ENCODE measurements around the gene NHEJ1.

NHEJ1 gene

DNA sequence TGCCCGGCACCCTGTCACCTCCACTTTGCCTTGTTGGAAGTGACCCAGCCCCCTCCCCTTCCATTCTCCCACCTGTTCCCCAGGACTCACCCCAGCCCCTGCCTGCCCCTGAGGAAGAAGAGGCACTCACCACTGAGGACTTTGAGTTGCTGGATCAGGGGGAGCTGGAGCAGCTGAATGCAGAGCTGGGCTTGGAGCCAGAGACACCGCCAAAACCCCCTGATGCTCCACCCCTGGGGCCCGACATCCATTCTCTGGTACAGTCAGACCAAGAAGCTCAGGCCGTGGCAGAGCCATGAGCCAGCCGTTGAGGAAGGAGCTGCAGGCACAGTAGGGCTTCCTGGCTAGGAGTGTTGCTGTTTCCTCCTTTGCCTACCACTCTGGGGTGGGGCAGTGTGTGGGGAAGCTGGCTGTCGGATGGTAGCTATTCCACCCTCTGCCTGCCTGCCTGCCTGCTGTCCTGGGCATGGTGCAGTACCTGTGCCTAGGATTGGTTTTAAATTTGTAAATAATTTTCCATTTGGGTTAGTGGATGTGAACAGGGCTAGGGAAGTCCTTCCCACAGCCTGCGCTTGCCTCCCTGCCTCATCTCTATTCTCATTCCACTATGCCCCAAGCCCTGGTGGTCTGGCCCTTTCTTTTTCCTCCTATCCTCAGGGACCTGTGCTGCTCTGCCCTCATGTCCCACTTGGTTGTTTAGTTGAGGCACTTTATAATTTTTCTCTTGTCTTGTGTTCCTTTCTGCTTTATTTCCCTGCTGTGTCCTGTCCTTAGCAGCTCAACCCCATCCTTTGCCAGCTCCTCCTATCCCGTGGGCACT, 21.9 kb upstream of the NHEJ1 start:
- no peak for DNase-seq

DNA sequence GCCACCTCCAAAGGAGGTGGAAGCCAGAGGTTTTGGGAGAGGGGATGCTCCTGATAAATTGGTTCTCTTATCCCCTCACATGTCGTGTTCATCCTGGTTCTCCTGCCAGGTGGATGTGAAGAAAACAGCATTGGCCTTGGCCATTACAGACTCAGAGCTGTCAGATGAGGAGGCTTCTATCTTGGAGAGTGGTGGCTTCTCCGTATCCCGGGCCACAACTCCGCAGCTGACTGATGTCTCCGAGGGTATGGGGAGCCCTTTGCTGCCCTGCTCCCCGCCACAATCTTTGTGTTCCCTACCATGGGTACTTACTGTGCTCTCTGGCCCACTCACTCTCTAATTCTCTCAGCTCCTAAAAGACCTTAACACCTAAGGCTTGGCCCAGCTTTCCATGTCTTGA, 20.9 kb upstream of the NHEJ1 start:
- no peak for DNase-seq

DNA sequence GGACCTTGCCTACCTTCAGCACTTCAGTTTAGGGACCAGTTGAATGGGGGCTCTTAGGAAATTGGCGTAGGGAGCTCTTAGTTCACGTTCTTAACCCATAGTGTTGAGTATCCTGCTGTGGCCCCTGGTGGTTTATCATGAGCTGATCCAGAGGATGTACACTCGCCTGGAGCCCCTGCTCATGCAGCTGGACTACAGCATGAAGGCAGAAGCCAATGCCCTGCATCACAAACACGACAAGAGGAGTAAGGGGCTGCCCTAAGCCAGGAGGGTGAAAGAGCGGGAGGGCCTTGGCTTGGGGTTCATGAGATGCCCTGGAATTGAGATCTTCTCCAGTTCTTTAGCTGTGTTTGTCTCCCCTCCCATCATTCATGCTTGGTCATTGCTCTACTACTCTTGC, 20.3 kb upstream of the NHEJ1 start:
- DNase-seq, result no peak

DNA sequence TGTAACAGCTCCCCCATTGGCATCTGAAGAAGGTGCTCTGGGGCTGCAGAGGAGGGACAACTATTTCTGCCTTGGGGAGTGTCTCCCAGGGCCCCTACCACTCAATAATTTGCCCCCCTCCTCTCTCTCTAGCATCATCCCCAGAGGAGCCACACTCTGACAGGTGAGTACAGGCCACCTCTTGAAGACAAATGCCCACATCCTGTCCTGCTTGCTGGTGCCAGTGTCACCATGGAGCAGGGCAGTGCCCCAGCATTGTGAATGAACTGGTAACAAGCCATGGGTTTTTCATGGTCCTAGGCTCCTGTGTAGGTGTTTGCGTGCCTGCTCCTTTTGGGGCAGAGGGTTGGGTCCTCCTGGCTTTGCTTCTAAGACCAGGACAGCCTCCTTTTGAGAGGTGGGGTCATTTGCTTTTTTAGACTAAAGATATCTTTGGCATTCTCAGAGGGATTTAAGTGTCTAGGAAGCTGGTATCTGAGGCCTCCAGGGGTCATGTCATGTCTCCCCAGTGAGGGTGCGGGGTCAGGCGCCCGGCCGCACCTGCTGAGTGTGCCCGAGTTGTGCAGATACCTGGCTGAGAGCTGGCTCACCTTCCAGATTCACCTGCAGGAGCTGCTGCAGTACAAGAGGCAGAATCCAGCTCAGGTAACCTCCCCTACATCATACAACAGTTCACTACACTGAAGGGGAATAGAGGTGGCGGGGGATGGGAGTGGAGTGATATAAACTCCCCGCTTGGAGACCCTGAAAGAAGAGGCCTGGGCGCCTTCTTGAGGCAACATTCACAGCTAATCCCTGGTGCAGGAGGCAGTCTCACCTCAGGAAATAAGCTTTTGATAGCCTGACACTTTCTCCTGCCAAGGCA, 19.2 kb upstream of the NHEJ1 start:
- no peak for DNase-seq

DNA sequence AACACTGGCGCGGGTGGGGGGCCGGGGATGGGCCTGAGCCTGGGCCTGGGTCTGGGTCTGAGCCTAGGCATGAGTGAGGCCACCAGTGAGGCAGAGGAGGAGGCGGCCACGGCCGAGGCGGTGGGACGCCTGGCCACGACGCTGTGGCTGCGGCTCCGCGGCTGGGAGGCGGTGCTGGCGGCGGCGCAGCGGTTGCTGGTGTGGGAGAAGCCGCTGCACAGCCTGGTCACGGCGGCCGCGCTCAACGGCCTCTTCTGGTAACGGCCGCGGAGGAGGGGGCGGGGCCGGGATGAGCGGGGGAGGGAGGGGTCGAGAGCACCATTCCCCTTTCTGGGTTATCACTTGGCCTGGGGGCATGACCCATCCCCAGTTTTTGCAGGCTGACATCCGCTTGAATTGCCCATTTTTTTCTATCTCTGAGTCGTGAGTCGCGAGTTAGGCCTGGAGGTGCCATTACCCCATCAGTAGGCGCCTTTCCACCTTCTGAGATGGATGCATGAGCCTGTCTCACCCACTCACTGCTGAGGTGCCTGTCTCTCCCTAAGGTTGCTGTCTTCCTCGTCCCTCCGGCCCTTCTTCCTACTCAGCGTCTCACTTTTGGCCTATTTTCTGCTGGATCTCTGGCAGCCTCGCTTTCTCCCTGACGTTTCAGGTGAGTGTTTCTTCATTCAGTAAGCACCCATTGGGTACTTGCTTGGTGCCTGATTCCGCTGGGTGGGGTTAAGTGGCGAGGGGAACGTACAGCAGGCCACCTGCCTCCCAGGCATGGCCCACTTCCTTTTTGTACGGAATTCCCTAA, 18.0 kb upstream of the NHEJ1 start:
- no peak for DNase-seq

DNA sequence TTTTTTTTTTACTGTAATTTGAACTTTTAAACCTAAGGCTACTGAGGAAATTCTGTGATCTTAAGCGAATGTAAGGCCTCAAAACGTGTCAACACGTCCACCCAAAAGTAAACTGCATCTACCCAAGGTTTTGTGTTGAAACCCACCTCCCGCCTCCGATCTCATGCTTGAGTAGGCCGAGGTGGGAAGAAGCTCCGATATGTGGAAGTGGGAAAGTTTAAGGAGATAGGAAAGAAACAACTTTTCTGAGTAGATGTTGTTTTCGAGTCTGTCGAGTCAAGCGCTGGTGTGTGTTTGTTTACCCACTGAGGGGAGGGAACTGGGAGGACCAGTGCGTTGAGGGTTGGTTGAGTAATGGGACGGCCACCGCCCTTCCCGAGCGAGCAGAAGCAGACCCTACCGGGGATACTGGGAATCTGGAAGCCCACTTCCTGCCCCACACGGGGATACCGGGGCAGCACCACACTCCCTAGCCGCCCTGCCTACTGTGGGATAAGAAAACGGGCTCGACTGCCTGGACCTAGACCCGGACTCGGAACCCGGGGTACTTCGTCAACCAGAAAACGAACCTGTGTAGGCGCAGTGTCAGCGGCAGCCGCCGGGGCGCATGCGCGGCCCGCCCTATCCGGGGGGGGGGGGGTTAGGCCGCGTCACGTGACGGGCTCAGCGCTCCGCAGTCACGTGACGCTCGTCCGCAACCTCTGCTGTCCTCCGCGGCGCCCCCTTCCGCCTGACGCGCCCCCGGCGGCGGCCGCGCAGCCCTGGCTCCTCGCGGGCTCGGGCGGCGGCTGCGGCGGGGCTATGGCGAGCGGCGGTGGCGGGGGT, 17.1 kb upstream of the NHEJ1 start, which contains the start of gene RETREG2:
Gene RETREG2 (plus strand): TSS at position 724 of the 825 bp plus-strand sequence. CDS start 78 bp downstream, at position 802.
- peak; percentile 77 for DNase-seq

DNA sequence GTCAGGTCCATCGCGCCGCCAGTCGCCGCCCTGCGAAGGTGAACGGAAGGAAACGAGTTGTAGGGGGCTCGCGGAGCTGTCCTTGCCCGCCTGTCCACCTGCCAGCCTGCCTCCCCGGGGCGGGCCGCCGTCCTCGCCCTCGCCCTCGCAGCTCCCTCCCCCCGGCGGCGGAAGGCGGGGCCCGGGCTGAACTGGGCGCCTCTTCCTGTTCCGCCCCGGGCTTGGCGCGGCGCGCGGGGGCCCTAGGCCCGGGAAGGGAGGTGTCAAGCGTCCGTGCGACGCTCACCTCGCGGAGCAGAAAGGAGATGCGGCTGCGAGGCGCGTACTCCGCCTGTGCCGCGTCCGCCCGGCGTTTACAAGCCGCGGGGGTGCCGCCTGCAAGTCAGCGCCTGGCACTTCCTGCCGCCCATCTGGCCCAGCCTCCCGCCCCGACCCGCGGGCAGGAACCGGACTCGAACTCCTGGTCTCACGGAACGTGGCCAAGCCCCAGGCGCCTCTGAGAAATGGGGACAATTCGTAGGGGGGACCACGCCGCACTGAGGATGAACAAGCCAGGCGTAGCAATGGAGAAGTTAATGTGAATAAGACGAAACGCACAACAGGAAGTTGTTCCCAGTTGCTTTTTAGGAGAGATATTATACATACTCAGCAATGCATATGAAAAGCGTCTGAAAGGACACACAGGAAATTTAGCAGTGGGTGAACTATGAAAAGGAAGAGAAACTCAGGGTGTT, 16.4 kb upstream of the NHEJ1 start, which contains the start of gene CNPPD1:
Gene CNPPD1 (minus strand): TSS at position 108 of the 734 bp plus-strand sequence. CDS start 97 bp downstream, at position 11.
- DNase-seq, result peak; percentile 85

DNA sequence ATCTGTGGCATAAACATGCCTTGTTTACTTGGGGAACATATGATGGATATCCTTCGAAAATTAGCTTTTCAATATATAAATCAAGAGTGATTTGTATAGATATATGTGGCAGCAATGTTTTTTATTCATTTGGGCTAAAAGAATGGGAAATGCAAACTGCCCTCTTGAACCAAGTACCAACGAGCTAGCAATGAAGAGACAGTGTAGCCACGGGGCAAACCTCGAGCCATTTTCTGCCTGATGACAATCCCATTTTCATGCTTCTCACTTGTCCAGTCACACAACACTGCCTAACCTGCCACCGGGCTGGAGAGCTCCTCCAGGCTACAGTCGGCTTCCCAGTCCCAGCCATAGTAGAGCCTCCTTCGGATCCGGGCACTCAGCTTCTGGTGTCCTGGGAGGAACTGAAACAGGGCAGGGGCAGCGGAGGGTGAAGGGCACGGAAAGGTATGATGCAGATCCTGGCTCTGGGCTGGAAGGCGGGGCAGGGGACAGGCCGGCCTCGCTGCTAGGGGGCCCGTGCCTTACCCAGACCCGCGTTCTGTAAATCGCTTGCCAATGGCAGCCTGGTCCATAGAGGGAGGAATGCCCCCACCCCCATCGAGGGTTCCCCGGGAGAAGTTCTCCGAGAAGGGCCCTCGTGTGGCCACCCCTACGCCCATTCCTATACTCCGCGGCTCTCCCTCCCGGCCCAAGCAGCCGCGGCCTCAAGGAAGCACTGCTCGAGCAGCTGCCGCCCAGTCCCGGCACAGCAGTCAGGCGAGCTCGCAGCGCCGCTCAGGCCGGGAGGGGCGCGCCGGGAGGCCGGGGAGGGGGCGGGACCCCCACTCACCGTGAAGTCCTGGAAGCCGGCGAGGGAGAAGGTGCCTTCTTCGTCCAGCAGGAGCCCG, 15.6 kb upstream of the NHEJ1 start:
- peak; percentile 4 for DNase-seq

DNA sequence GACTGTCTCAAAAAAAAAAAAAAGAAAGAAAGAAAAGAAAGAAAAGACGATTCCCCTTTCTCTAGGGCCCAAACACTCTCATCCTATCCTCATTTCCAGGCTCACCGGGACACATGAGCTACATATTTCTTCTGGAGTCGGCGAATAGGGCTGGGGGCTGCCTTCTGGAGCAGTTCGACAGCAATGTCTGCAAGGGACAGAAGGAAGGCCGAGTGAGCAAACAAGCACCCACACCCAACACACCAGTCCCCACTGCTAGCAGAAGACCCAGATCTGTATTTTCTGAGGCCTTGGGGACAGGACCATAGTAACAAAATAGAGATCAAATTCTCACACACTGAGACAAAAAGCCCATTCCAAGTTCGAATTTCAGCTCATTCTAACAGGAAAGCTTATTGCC, 14.9 kb upstream of the NHEJ1 start:
- no peak for DNase-seq

DNA sequence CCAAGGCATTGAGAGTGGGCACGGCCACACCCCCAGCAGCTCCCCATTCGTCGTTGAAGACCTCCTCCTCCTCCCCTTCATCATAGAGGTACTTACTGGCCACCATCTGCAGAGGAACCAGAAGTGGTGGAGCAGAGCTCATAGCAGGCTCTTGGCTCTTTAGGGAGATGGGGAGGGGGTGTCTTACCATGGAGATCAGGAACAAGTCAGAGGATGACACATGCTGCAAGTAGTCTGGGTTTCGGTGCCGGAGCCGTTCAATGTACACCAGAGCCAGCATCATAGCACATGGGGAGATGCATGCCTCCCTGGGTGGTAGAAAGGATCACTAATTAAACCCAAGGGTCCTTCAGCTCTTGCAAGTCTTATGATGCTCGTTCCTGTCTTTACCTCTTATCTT, 14.2 kb upstream of the NHEJ1 start:
- no peak for DNase-seq

DNA sequence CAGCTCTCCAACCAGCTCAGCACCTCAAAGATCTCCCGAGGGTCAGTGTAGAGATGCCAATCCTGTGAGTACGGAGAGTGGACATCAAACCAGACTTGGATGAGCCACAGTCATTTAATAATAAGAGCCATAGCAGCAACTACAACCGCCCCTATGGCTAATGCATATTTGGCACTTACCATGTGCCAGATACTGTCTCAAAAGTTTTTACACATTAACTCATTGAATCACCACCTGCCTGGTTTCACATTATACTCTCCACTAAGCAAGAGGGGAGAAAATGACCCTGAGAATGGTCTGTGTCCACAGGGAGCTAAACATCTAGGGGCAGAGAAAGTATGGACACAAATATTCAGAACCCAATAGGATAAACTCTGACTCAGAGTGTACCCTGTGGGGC, 13.5 kb upstream of the NHEJ1 start:
- no peak for DNase-seq

DNA sequence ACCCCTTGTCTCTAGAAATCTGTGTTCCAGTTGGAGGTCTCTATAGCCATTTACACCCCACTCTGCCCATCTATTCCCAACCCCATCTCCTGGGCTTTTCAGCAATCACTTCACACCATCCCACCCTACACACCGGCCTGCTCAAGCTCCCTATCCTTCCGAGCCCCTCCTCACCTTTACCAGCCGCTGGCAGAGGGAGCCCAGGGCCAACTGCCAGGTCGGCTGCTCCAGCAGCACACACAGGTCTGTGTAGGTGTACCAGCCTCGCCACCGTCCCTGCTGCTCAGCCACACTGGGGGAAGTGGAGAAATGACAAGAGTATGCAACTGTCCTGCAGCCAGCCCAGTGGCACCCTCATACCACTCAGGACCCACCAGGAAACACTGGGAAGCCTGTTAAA, 12.6 kb upstream of the NHEJ1 start:
- no peak for DNase-seq

DNA sequence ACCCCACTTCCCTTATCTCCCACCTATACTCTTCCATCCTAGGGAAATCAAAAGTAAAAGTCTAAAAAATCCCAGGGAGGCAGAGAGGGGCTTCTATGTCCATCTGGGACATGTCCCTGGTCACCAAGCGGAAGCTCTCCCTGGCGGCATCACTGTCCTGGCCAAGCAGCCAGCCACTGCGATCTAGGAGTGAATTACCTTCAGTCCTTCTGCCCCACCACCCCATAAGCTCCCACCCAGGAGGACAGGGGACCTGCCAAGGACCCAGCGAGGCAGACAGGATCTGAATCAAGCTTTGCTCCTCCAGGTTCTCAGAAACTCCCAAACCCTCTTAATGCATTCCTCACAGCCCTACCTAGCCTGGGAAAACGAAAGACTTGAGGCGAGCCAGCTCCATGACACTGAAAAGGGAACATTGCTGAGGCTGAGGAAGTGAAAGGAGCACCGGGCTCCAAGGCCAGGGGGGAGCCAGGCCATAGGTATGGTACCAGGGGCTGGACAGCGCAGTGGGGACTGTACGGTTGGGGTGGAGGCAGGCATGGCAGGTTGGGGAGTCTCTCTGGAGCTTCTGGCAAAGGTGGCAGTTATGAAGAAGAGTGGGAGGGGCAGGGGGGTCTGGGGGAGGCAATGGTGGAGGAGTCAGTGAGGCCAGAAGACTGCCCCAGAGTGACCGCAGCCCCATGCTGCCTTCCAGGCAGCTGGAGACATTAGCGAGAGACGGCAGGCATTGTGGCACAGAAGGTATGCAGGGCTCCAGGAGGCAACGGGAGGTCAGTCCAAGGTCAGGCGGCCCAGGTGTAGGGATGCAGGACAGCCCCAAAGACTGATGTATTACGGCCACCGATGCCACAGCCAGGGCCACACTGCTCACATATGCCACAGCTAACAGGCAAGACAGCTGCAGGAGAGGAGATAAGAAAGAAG, 11.9 kb upstream of the NHEJ1 start:
- no peak for DNase-seq

DNA sequence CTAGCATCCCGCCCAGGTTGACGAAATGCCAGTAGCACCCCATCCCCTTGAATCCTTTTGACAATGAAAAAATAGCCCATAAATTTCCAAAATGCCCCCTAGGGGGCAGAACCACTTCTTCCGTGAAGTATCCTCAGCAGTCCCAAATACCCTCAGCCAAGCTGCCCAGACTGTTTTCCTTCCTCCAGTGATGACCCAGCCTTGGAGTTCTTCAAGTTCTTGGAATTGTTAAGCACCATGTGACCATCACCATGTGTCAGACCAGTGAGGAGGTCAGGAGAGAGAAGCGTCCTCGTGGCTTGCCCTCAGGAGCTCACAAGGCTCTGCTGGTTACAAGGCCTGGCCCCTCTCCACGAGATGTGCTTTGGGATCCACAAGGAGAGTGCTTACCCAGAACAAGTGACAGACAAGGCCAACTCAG, 10.6 kb upstream of the NHEJ1 start:
- DNase-seq, result peak; percentile 8

DNA sequence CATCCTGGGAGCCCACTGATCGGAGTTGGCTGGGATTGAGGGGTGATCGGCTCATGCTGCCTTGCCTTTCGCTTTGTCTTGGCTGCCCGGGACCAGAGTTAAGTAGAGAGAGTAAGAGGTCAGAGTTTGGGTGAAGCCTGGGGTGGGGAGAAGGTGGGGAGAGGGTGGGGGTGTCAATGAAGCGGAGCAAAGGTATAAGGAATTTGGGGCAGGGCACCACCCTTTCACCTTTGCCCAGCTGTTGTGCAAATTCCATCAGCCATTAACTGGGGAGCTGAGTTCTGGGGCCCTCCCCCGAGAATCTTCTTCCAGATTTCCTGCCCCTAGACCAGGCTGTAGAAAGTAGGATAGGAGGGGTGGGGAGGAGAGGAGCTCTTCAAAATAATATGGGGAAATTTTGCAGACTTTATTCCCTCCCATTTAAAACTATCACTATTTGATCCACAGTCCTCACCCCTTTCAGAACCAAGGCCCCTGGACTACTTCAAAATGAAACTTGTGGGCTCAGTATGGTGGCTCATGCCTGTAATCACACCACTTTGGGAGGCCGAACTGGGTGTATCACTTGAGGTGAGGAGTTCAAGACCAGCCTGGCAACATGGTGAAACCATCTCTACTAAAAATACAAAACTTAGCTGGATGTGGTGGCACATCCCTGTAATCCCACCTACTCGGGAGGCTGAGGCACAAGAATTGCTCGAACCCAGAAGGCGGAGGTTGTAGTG, 9.5 kb upstream of the NHEJ1 start, which contains the start of gene SLC23A3:
Gene SLC23A3 (minus strand): TSS at position 100 of the 725 bp plus-strand sequence. CDS start 45 bp downstream, at position 55.
- no peak for DNase-seq

DNA sequence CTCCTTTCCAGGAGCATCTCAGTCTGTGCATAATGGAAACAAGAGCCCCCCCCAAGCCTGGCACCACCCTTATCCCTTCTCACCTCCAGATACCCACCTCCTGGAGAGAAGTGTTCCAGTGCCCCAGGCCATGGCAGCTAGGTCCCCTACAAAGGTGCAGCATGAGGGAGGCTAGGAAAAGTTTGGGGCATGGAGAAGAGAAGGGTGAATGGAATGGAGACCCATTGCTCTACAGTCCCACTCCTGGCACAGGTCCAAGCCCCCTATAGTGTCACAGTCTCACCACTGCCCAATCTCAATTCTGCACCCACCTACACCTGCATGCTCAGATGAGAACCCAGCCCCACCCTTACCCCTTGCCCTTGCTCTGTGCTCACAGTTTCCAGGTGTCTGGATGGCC, 8.3 kb upstream of the NHEJ1 start:
- DNase-seq, result no peak

DNA sequence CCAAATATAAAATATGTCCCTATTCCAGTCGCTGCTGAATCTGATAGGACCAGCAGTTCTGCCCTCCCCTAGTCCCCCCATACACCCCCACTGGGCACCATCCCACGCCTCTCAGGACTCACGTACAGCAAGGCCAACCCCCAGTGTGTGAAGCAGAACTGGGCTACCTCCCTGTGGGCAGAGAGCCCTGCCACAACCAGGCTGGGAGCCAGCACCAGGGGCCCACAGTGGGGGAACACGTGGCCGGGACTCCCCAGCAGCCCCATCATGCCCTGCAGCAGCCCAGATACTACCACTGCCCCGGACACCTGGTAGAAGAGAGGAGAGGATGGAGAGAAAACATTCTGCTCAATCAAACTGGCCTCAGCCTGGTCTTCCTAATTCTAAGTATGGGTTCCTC, 7.9 kb upstream of the NHEJ1 start:
- no peak for DNase-seq

DNA sequence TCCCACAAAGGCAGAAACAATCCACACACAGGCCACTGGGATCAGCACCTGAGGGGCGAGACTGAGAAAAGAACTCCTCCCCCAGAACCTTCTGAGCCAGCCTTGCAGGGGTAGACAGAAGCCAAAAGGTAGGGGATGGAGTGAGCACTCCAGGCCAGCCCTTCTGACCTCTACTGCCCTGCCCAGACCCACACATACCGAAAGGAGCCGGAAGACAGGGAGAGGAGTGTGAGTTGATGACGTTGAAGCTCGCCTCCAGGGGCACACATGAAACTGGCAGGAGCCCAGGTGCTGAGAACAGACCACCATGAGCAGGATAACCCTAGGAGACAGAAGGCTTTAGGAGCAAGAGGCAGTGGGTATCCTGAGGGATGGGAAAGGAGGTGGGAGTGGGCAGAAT, 7.4 kb upstream of the NHEJ1 start:
- no peak for DNase-seq

Measured in activated effector memory CD4-positive, alpha-beta T cell treated with Interleukin-2 at 50 U/mL for 16 hours (primary cell).